Measurements from ENCODE around the gene PSME1. TPM values are rescaled to one million over a fixed set of nuclear protein-coding genes. Genes with fewer than 3 reads are reported as not detected.

Gene PSME1
- total and polyA plus RNA-seq, 2 of the 13 experiments (the other 11 are each of a cell fraction or from before 2014, with no cell fraction given) = 159 to 608 TPM

GRCh38 chr14:24092505-24093206 is 43.3 kb upstream of the PSME1 start (continued):
- TF ChIP-seq, protein P1, sequence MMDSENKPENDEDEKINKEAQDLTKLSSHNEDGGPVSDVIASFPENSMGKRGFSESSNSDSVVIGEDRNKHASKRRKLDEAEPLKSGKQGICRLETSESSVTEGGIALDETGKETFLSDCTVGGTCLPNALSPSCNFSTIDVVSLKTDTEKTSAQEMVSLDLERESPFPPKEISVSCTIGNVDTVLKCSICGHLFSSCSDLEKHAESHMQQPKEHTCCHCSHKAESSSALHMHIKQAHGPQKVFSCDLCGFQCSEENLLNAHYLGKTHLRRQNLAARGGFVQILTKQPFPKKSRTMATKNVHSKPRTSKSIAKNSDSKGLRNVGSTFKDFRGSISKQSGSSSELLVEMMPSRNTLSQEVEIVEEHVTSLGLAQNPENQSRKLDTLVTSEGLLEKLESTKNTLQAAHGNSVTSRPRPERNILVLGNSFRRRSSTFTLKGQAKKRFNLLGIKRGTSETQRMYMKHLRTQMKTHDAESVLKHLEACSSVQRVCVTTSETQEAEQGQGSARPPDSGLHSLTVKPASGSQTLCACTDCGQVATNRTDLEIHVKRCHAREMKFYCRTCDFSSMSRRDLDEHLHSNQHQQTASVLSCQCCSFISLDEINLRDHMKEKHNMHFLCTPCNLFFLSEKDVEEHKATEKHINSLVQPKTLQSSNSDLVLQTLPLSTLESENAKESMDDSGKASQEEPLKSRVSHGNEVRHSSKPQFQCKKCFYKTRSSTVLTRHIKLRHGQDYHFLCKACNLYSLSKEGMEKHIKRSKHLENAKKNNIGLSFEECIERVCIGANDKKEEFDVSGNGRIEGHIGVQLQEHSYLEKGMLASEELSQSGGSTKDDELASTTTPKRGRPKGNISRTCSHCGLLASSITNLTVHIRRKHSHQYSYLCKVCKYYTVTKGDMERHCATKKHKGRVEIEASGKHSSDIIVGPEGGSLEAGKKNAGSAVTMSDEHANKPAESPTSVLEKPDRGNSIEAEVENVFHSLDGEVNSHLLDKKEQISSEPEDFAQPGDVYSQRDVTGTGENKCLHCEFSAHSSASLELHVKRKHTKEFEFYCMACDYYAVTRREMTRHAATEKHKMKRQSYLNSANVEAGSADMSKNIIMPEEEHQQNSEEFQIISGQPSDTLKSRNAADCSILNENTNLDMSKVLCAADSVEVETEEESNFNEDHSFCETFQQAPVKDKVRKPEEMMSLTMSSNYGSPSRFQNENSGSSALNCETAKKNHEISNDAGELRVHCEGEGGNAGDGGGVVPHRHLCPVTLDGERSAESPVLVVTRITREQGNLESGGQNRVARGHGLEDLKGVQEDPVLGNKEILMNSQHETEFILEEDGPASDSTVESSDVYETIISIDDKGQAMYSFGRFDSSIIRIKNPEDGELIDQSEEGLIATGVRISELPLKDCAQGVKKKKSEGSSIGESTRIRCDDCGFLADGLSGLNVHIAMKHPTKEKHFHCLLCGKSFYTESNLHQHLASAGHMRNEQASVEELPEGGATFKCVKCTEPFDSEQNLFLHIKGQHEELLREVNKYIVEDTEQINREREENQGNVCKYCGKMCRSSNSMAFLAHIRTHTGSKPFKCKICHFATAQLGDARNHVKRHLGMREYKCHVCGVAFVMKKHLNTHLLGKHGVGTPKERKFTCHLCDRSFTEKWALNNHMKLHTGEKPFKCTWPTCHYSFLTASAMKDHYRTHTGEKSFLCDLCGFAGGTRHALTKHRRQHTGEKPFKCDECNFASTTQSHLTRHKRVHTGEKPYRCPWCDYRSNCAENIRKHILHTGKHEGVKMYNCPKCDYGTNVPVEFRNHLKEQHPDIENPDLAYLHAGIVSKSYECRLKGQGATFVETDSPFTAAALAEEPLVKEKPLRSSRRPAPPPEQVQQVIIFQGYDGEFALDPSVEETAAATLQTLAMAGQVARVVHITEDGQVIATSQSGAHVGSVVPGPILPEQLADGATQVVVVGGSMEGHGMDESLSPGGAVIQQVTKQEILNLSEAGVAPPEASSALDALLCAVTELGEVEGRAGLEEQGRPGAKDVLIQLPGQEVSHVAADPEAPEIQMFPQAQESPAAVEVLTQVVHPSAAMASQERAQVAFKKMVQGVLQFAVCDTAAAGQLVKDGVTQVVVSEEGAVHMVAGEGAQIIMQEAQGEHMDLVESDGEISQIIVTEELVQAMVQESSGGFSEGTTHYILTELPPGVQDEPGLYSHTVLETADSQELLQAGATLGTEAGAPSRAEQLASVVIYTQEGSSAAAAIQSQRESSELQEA (CRISPR knock-in tag; IDR thresholded peaks at IDR 0.05; ENCODE audit: not compliant biosample characterization) = peak; percentile 44
- TF ChIP-seq ZNF547 (CRISPR knock-in tag; IDR thresholded peaks at IDR 0.05) (no peak), MEIS2 (CRISPR knock-in tag; IDR thresholded peaks at IDR 0.05) (0 out of 2 replicates have a peak, but pooled peaks have one; percentile 6), PITX1 (CRISPR knock-in tag; IDR thresholded peaks at IDR 0.05) (0 out of 2 replicates have a peak, but pooled peaks have one; percentile 33), ZNF781 (CRISPR knock-in tag; IDR thresholded peaks at IDR 0.05; ENCODE audit: borderline replicate concordance, not compliant biosample characterization) (peak; percentile 17), ZHX2 (IDR thresholded peaks at IDR 0.05; ENCODE audit: low read depth) (no peak), ZHX2 (CRISPR knock-in tag; IDR thresholded peaks at IDR 0.05; ENCODE audit: borderline replicate concordance) (no peak), HNF4A (CRISPR knock-in tag; IDR thresholded peaks at IDR 0.05) (0 out of 2 replicates have a peak, but pooled peaks have one; percentile 16)
- TF ChIP-seq, protein P2, sequence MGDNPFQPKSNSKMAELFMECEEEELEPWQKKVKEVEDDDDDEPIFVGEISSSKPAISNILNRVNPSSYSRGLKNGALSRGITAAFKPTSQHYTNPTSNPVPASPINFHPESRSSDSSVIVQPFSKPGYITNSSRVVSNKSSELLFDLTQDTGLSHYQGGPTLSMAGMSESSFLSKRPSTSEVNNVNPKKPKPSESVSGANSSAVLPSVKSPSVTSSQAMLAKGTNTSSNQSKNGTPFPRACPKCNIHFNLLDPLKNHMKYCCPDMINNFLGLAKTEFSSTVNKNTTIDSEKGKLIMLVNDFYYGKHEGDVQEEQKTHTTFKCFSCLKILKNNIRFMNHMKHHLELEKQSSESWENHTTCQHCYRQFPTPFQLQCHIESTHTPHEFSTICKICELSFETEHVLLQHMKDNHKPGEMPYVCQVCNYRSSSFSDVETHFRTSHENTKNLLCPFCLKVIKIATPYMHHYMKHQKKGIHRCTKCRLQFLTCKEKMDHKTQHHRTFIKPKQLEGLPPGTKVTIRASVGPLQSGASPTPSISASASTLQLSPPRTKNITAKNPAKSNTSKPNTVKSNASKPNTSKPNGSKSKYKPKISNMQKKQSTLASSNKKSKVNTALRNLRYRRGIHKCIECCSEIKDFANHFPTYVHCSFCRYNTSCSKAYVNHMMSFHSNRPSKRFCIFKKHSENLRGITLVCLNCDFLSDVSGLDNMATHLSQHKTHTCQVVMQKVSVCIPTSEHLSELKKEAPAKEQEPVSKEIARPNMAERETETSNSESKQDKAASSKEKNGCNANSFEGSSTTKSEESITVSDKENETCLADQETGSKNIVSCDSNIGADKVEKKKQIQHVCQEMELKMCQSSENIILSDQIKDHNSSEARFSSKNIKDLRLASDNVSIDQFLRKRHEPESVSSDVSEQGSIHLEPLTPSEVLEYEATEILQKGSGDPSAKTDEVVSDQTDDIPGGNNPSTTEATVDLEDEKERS (CRISPR knock-in tag; IDR thresholded peaks at IDR 0.05) = 0 out of 2 replicates have a peak, but pooled peaks have one; percentile 38

All from HepG2 (cell line).